ENCODE data around the gene INHA.

INHA gene

DNA sequence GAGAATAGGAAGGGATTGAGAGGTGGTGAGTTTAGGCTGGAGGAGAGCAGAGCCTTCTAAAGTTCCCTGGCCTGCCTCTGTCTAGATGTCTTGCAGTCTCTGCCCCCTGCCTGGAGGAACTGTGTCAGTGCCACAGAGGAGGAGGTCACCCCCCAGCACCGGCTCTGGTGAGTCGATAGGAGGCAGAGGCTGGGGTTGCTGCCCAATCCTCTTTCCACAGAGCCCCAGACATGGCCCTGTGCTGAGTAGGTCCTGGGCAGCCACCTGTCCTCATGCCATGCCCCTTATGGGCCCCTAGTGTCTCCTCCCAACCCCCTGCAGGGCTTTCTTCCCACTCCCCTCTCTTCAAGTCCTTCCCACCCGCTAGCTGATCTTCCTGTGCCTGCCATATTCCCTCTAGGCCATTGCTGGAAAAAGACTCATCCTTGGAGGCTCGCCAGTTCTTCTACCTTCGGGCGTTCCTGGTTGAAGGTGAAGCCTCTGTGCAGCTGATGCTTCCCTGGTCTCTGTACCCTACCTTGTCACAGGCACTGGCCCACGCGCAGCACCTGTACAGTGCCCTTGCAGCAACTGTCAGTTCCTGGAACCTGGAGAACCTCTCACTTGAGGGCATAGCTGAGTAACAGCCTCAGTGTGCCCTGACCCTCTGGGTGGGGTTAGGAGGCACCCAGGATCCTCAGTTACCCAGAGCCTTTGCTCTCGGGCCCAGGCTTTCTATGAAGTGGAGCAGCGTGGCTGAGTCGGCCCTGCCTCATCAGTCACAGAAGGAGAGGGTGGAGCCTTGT, 42.2 kb downstream of the INHA start:
- H3K4me3 ChIP-seq (ENCODE audit: low read depth in 1 of 2, low read length in 1 of 2), result no peak overlapping the region
- peaks cover 70% of the 10 kb centered on the region for H3K36me3 ChIP-seq
- TF ChIP-seq, protein P1, sequence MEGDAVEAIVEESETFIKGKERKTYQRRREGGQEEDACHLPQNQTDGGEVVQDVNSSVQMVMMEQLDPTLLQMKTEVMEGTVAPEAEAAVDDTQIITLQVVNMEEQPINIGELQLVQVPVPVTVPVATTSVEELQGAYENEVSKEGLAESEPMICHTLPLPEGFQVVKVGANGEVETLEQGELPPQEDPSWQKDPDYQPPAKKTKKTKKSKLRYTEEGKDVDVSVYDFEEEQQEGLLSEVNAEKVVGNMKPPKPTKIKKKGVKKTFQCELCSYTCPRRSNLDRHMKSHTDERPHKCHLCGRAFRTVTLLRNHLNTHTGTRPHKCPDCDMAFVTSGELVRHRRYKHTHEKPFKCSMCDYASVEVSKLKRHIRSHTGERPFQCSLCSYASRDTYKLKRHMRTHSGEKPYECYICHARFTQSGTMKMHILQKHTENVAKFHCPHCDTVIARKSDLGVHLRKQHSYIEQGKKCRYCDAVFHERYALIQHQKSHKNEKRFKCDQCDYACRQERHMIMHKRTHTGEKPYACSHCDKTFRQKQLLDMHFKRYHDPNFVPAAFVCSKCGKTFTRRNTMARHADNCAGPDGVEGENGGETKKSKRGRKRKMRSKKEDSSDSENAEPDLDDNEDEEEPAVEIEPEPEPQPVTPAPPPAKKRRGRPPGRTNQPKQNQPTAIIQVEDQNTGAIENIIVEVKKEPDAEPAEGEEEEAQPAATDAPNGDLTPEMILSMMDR (IDR thresholded peaks at IDR 0.05), result no peak
- no peaks in the 10 kb centered on the region for H3K27me3 ChIP-seq
- peaks cover 0 to 3% of the 10 kb centered on the region in 2 experiments for H3K4me1 ChIP-seq (ENCODE audit: control insufficient read depth in 1 of 2, insufficient read depth in 1 of 2, low read depth in 1 of 2, low read length in 1 of 2)
- no peaks in the 10 kb centered on the region for H3K9me3 ChIP-seq
- no peak overlapping the region for H3K27ac ChIP-seq

DNA sequence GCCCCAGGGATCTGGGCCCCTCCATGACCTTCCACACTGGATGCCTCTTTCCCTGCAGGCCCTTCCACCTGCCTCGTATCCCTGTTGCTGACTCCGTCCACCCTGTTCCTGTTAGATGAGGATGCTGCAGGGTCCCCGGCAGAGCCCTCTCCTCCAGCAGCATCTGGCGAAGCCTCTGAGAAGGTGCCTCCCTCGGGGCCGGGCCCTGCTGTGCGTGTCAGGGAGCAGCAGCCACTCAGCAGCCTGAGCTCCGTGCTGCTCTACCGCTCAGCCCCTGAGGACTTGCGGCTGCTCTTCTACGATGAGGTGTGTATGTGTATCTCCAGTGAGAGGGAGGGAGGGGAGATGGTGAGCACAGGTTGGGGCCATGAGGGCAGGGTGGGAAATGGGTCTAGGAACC, 42.9 kb downstream of the INHA start:
- Histone ChIP-seq H3K27me3 (no peaks in the 10 kb centered on the region), H3K4me3 (ENCODE audit: low read depth in 1 of 2, low read length in 1 of 2) (no peak overlapping the region), H3K27ac (no peak overlapping the region), H3K9me3 (no peaks in the 10 kb centered on the region), H3K4me1 (ENCODE audit: control insufficient read depth in 1 of 2, insufficient read depth in 1 of 2, low read depth in 1 of 2, low read length in 1 of 2) (peaks cover 0 to 3% of the 10 kb centered on the region in 2 experiments), H3K36me3 (peaks cover 63% of the 10 kb centered on the region)
- TF ChIP-seq, protein P1 (IDR thresholded peaks at IDR 0.05), result no peak

DNA sequence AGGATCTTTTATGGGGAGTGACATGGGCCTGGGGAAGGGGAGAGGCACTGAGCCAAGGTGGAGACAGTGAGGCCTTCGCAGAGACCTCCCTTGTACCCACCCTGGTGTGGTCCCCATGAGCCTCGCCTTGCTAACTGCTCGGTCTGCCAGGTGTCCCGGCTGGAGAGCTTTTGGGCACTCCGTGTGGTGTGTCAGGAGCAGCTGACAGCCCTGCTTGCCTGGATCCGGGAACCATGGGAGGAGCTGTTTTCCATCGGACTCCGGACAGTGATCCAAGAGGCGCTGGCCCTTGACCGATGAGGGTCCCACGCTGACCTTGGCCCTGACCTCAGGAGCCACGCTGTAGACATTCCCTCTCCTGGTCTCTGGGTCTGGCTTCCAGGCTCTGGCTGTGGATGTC, 43.8 kb downstream of the INHA start:
- peaks cover 57% of the 10 kb centered on the region for H3K36me3 ChIP-seq
- H3K4me3 ChIP-seq (ENCODE audit: low read depth in 1 of 2, low read length in 1 of 2), result no peak overlapping the region
- peaks cover 0 to 3% of the 10 kb centered on the region in 2 experiments for H3K4me1 ChIP-seq (ENCODE audit: control insufficient read depth in 1 of 2, insufficient read depth in 1 of 2, low read depth in 1 of 2, low read length in 1 of 2)
- TF ChIP-seq, protein P1 (IDR thresholded peaks at IDR 0.05), result no peak
- no peak overlapping the region for H3K27ac ChIP-seq
- H3K9me3 ChIP-seq, result no peaks in the 10 kb centered on the region
- H3K27me3 ChIP-seq, result no peaks in the 10 kb centered on the region

DNA sequence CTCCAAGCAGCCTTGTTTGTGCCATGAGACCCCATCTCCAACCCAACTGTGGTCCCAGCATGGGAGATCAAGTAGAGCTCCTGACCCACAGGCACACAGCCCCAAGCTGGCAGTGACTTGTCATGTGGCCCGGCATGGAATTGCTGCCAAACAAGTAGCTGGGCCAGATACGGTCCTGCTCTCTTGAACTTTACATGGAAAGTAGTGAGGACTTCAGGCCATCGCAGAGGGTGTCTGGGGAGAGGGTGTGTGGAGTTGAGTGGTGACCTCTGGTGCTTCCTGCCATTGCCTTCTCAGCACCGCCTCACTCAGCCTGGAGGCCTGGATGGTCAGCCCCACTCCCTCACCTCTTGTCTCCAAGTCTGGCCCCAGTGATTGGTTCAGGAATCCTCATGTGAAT, 44.4 kb downstream of the INHA start:
- H3K27me3 ChIP-seq, result peaks cover 6% of the 10 kb centered on the region
- H3K36me3 ChIP-seq, result peaks cover 50% of the 10 kb centered on the region
- no peak overlapping the region for H3K27ac ChIP-seq
- no peak overlapping the region for H3K4me3 ChIP-seq (ENCODE audit: low read depth in 1 of 2, low read length in 1 of 2)
- peaks cover 0 to 3% of the 10 kb centered on the region in 2 experiments for H3K4me1 ChIP-seq (ENCODE audit: control insufficient read depth in 1 of 2, insufficient read depth in 1 of 2, low read depth in 1 of 2, low read length in 1 of 2)
- H3K9me3 ChIP-seq, result no peaks in the 10 kb centered on the region
- TF ChIP-seq, protein P1 (IDR thresholded peaks at IDR 0.05), result no peak

DNA sequence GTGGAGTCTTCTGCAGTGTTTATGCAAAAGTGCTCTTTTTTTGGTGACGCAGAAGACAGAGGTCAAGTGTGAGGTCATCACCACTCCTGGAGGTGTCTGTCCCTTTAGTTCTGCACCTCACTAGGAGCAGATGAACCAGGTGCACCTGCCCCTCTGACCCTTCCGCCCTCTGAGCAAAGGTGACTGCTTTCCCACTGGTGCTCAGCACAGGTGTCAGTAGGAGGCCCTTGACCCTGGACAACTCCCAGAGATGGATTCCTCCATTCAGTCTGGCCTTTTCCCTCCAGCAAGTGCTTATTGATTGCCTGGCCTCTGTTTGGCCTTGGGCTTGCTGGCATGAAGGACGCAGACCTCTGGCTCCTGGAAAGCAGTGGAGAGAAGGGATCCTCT, 46.6 kb downstream of the INHA start:
- no peak overlapping the region for H3K4me3 ChIP-seq (ENCODE audit: low read depth in 1 of 2, low read length in 1 of 2)
- H3K9me3 ChIP-seq, result no peaks in the 10 kb centered on the region
- H3K27ac ChIP-seq, result no peak overlapping the region
- TF ChIP-seq, protein P1 (IDR thresholded peaks at IDR 0.05), result no peak
- H3K27me3 ChIP-seq, result peaks cover 25% of the 10 kb centered on the region
- no peaks in the 10 kb centered on the region for H3K4me1 ChIP-seq (ENCODE audit: control insufficient read depth in 1 of 2, insufficient read depth in 1 of 2, low read depth in 1 of 2, low read length in 1 of 2)
- peaks cover 32% of the 10 kb centered on the region for H3K36me3 ChIP-seq
